Measurements from ENCODE around the gene FSTL5. TPM values are rescaled to one million over a fixed set of nuclear protein-coding genes. Genes with fewer than 3 reads are reported as not detected.

Gene FSTL5
- total and polyA plus RNA-seq, 10 of the 15 experiments (the other 5 are each of a cell fraction or from before 2014, with no cell fraction given): 0.04 to 2.4 (median 0.08) TPM; not detected in 4

GRCh38 chr4:161463436-161463835 lies 700.4 kb downstream of the FSTL5 start (continued):
- TF ChIP-seq HSF1 (IDR thresholded peaks at IDR 0.05; ENCODE audit: low read depth, low read length) (no peak), ATF3 (IDR thresholded peaks at IDR 0.05; ENCODE audit: borderline replicate concordance, extremely low read depth, low read depth, low read length) (no peak), PKNOX1 (IDR thresholded peaks at IDR 0.05) (no peak), TARDBP (IDR thresholded peaks at IDR 0.05; ENCODE audit: borderline replicate concordance) (no peak)

- no peak for DNase-seq (ENCODE audit: low read depth, low spot score)
- Histone ChIP-seq H3K9me3 (replicated peaks; ENCODE audit: control insufficient read depth, insufficient read depth, low read length) (no peaks in the 10 kb centered on the region), H3K27me3 (replicated peaks in 1 of 2; ENCODE audit: control insufficient read depth in 2 of 2, insufficient read depth in 2 of 2, low read length in 1 of 2) (no peaks in the 10 kb centered on the region), H3K4me3 (no peak overlapping the region), H3K4me1 (ENCODE audit: control insufficient read depth, insufficient read depth, low read length) (no peaks in the 10 kb centered on the region), H3K4me2 (ENCODE audit: control insufficient read depth, insufficient read depth) (no peak overlapping the region), H3K9ac (ENCODE audit: control insufficient read depth, insufficient read depth, low read length) (no peak overlapping the region), H3K27ac (ENCODE audit: control insufficient read depth, insufficient read depth) (no peak overlapping the region), H3K36me3 (ENCODE audit: control insufficient read depth in 2 of 2, insufficient read depth in 2 of 2, low read length in 1 of 2) (no peaks in the 10 kb centered on the region), H3K79me2 (ENCODE audit: control insufficient read depth, insufficient read depth, low read length) (no peaks in the 10 kb centered on the region), H4K20me1 (ENCODE audit: control insufficient read depth, insufficient read depth) (no peaks in the 10 kb centered on the region), H2AFZ (ENCODE audit: control insufficient read depth, low read depth, low read length) (no peak overlapping the region)
- intact Hi-C loops (cut with micrococcal nuclease; ENCODE audit: unreplicated experiment) (no loop called here), in situ Hi-C loops (cut with MboI) (no loop called here)
- ChIA-PET SMC1A (ENCODE audit: uncharacterized antibody, unreplicated experiment) (interaction anchor here (0.9 kb wide), 1 partner anchor 114 kb away, joined by 5 read pairs; no protein-coding TSS in a partner anchor), RAD21 (ENCODE audit: unreplicated experiment) (no interaction called here), POLR2A (no interaction called here), CTCF (no interaction called here)
- 32% methylated on average over 3 of the region's 3 CpGs for WGBS (ENCODE audit: insufficient coverage, insufficient replicate concordance, low lambda C conversion rate, missing lambda C conversion rate)
- no peak for ATAC-seq
- no TSS peak for BruUV-seq (replicated peaks)
- FAIRE-seq: no peak
- TF ChIP-seq RB1 (IDR thresholded peaks at IDR 0.05; ENCODE audit: borderline replicate concordance) (no peak), HCFC1 (IDR thresholded peaks at IDR 0.05; ENCODE audit: low read length) (no peak), MTA2 (IDR thresholded peaks at IDR 0.05; ENCODE audit: low read depth) (no peak), CBX5 (IDR thresholded peaks at IDR 0.05; ENCODE audit: low read depth) (no peak), TCF7 (IDR thresholded peaks at IDR 0.05; ENCODE audit: borderline replicate concordance) (no peak), RAD51 (IDR thresholded peaks at IDR 0.05) (no peak), RCOR1 (conservative IDR thresholded peaks at IDR 0.05; ENCODE audit: low read depth, low read length) (no peak), CTCF (IDR thresholded peaks at IDR 0.05 in 2 of 3, conservative IDR thresholded peaks at IDR 0.05 in 1 of 3; ENCODE audit: control insufficient read depth in 2 of 3, extremely low read depth in 1 of 3, insufficient read depth in 1 of 3, low read depth in 3 of 3, low read length in 3 of 3) (no peak), STAT1 (conservative IDR thresholded peaks at IDR 0.05) (no peak), SMARCA5 (IDR thresholded peaks at IDR 0.05) (no peak), GATAD2B (conservative IDR thresholded peaks at IDR 0.05; ENCODE audit: low read depth) (no peak), TARDBP (IDR thresholded peaks at IDR 0.05; ENCODE audit: borderline replicate concordance) (no peak), SP1 (IDR thresholded peaks at IDR 0.05; ENCODE audit: low read depth, low read length) (no peak), POLR2AphosphoS2 (IDR thresholded peaks at IDR 0.05; ENCODE audit: low read depth, low read length) (no peak), MXI1 (IDR thresholded peaks at IDR 0.05; ENCODE audit: low read depth, low read length) (no peak), NR2C1 (IDR thresholded peaks at IDR 0.05) (no peak)
Measured at GRCh38 chr4:161457906-161458305, 705.9 kb downstream of the FSTL5 start.

All from GM12878 (cell line).